Activated CD4-positive, CD25-positive, alpha-beta regulatory T cell treated with anti-CD3 and anti-CD28 coated beads, Interleukin-2, amount 50 U/mL, for 72 hours (primary cell): ENCODE data around the gene ROCK2.
"Not testable (repeated sequence)": the region's sequence is repeated elsewhere in the genome, so short reads cannot be mapped to it uniquely, and the experiment has no call there.

Source experiments
- DNase-seq: peaks from one replicate; pipeline ENCODE4 v3.0.0; 2021

The ROCK2 gene

GRCh38 chr2:11261564-11261963 lies 82.9 kb downstream of the ROCK2 start:
- not testable (repeated sequence) for DNase-seq

GRCh38 chr2:11260979-11261378 lies 83.5 kb downstream of the ROCK2 start:
- DNase-seq, result no peak

- DNase-seq, result no peak
These were observed 86.5 kb downstream of the ROCK2 start for GRCh38 chr2:11257964-11258363.

GRCh38 chr2:11257078-11257477 lies 87.4 kb downstream of the ROCK2 start:
- no peak for DNase-seq

- DNase-seq, result no peak
These were observed 88.3 kb downstream of the ROCK2 start for GRCh38 chr2:11256166-11256565.

GRCh38 chr2:11254100-11254536 lies 90.3 kb downstream of the ROCK2 start:
- no peak for DNase-seq

- DNase-seq, result not testable (repeated sequence)
These were observed 92.0 kb downstream of the ROCK2 start for GRCh38 chr2:11252458-11252857.

- DNase-seq, result no peak
These were observed 93.8 kb downstream of the ROCK2 start for GRCh38 chr2:11250400-11251196.

- no peak for DNase-seq
These were observed 99.1 kb downstream of the ROCK2 start for GRCh38 chr2:11245322-11245721.

- no peak for DNase-seq
These were observed 100.2 kb downstream of the ROCK2 start for GRCh38 chr2:11244091-11244826.

GRCh38 chr2:11243512-11243911 lies 100.9 kb downstream of the ROCK2 start:
- no peak for DNase-seq

- no peak for DNase-seq
These were observed 101.8 kb downstream of the ROCK2 start for GRCh38 chr2:11242542-11243174.

- DNase-seq, result no peak
These were observed 102.8 kb downstream of the ROCK2 start for GRCh38 chr2:11241412-11242203.

GRCh38 chr2:11239666-11240462 lies 104.6 kb downstream of the ROCK2 start:
- DNase-seq, result no peak

GRCh38 chr2:11239147-11239546 lies 105.3 kb downstream of the ROCK2 start:
- no peak for DNase-seq

GRCh38 chr2:11237122-11237521 lies 107.3 kb downstream of the ROCK2 start:
- no peak for DNase-seq

- no peak for DNase-seq
These were observed 108.1 kb downstream of the ROCK2 start for GRCh38 chr2:11236335-11236734.

GRCh38 chr2:11235583-11235982 lies 108.9 kb downstream of the ROCK2 start:
- no peak for DNase-seq

GRCh38 chr2:11234309-11234708 lies 110.1 kb downstream of the ROCK2 start:
- no peak for DNase-seq

- DNase-seq, result not testable (repeated sequence)
These were observed 113.2 kb downstream of the ROCK2 start for GRCh38 chr2:11231193-11231592.

GRCh38 chr2:11228692-11229091 lies 115.7 kb downstream of the ROCK2 start:
- no peak for DNase-seq

GRCh38 chr2:11227595-11227994 lies 116.8 kb downstream of the ROCK2 start:
- no peak for DNase-seq
